ENCODE results near the gene GLB1L3. TPM values are rescaled to one million over a fixed set of nuclear protein-coding genes. Genes with fewer than 3 reads are reported as not detected.

GLB1L3 gene
- total and polyA plus RNA-seq, 2 of the 4 experiments (the other 2 are of a cell fraction) = not detected

- no peak overlapping the region for H2AFZ ChIP-seq (replicated peaks; ENCODE audit: low read length, poor library complexity)
- no peak overlapping the region for H3K14ac ChIP-seq (replicated peaks; ENCODE audit: low read depth, low read length)
- no peak overlapping the region for H3K4me3 ChIP-seq (ENCODE audit: insufficient read depth, low read depth, low read length)
- H3K27ac ChIP-seq (ENCODE audit: insufficient read depth, low read length) = no peak overlapping the region
- TF ChIP-seq CEBPB (IDR thresholded peaks at IDR 0.05; ENCODE audit: low read depth, low read length) (no peak), POLR2A (IDR thresholded peaks at IDR 0.05; ENCODE audit: low read depth, low read length) (no peak), MAFK (IDR thresholded peaks at IDR 0.05; ENCODE audit: low read depth, low read length) (no peak), ELK1 (IDR thresholded peaks at IDR 0.05; ENCODE audit: borderline replicate concordance, low read depth, low read length) (no peak), CTCF (conservative IDR thresholded peaks at IDR 0.05; ENCODE audit: low read depth, low read length) (no peak), RAD21 (IDR thresholded peaks at IDR 0.05; ENCODE audit: low read length) (no peak), CHD1 (IDR thresholded peaks at IDR 0.05; ENCODE audit: low read depth, low read length) (no peak), USF2 (IDR thresholded peaks at IDR 0.05; ENCODE audit: low read depth, low read length) (no peak), NFE2L2 (IDR thresholded peaks at IDR 0.05; ENCODE audit: low read depth, low read length) (no peak), MAZ (IDR thresholded peaks at IDR 0.05; ENCODE audit: borderline replicate concordance, low read depth, low read length) (no peak), RFX5 (IDR thresholded peaks at IDR 0.05; ENCODE audit: low read depth, low read length) (no peak), FOS (IDR thresholded peaks at IDR 0.05; ENCODE audit: low read depth, low read length) (no peak)
- H4K8ac ChIP-seq (ENCODE audit: low read depth in 2 of 2, low read length in 2 of 2) = no peak overlapping the region
- H3K4ac ChIP-seq (ENCODE audit: low read depth, low read length) = no peak overlapping the region
- ATAC-seq (ENCODE audit: low read depth) = no peak
- no TSS peak for BruUV-seq (replicated peaks)
- no peaks in the 10 kb centered on the region for H3K9me3 ChIP-seq (ENCODE audit: control insufficient read depth, insufficient read depth, low read length)
- intact Hi-C loops (cut with micrococcal nuclease) = no loop called here
- H4K91ac ChIP-seq (ENCODE audit: insufficient read depth, low read depth, low read length) = no peak overlapping the region
- ChIA-PET CTCF (no interaction called here), POLR2A (ENCODE audit: unreplicated experiment) (no interaction called here)
- no peak overlapping the region for H2BK5ac ChIP-seq (ENCODE audit: low read depth, low read length, poor library complexity, severe bottlenecking)
- H2AK9ac ChIP-seq (replicated peaks; ENCODE audit: low read depth, low read length, poor library complexity) = no peak overlapping the region
- no peak overlapping the region for H3K4me2 ChIP-seq (ENCODE audit: low read depth, low read length)
- no peak overlapping the region for H3K23ac ChIP-seq (ENCODE audit: low read depth, low read length)
- dilution Hi-C loops (cut with HindIII; ENCODE audit: low sequenced_read_pairs, unreplicated experiment) = no loop called here
- H3K36me3 ChIP-seq (ENCODE audit: control insufficient read depth, insufficient read depth, low read length) = no peaks in the 10 kb centered on the region
- H2BK15ac ChIP-seq (ENCODE audit: low read depth, low read length) = no peak overlapping the region
- H3K9me1 ChIP-seq (ENCODE audit: insufficient read depth, low read length) = no peaks in the 10 kb centered on the region
- H3K27me3 ChIP-seq (ENCODE audit: control insufficient read depth, insufficient read depth, low read length) = peaks cover 52% of the 10 kb centered on the region
- H2BK20ac ChIP-seq (ENCODE audit: low read depth, low read length) = no peak overlapping the region
- H3K56ac ChIP-seq (ENCODE audit: extremely low read depth, insufficient read depth, low read length) = no peak overlapping the region
- no peak for DNase-seq
- H2BK120ac ChIP-seq (ENCODE audit: low read depth, low read length) = no peak overlapping the region
- no peaks in the 10 kb centered on the region for H4K20me1 ChIP-seq (ENCODE audit: insufficient read depth, low read length)
- in situ Hi-C loops (cut with MboI; ENCODE audit: low sequenced_read_pairs) = no loop called here
- H3K4me1 ChIP-seq (ENCODE audit: control insufficient read depth, insufficient read depth, low read length) = peaks cover 1% of the 10 kb centered on the region; the same call in 1 of the 2 replicates
- no peak overlapping the region for H3K9ac ChIP-seq (ENCODE audit: low read depth, low read length)
- H2AK5ac ChIP-seq (ENCODE audit: low read depth, low read length) = no peak overlapping the region
- H3K79me1 ChIP-seq (ENCODE audit: low read depth in 1 of 2, low read length in 2 of 2) = no peaks in the 10 kb centered on the region
- WGBS, 2 experiments (ENCODE audit: extremely low coverage in 2 of 2, insufficient read length in 1 of 2) = no CpG with 5 or more reads among the region's 4 CpGs
- H3K18ac ChIP-seq (ENCODE audit: low read depth, low read length) = no peak overlapping the region
- no peak overlapping the region for H4K5ac ChIP-seq (ENCODE audit: low read depth, low read length)
Observed at GRCh38 chr11:134271978-134272377, 4.2 kb upstream of the GLB1L3 start.

Data from IMR-90 (cell line).